Dendritic cell treated with granulocyte-macrophage colony-stimulating factor and Interleukin-4, amounts not matched to agents 40 ng/mL and 50 ng/mL, for 4 days (primary cell): ENCODE results near the gene TTC7B.

Source experiments
- H3K27ac Mint-ChIP-seq: one replicate; pipeline ENCODE4 v1.8.0; 2022; ENCODE audit warnings: mild to moderate bottlenecking, mixed read lengths
- H3K27me3 Mint-ChIP-seq: one replicate; pipeline ENCODE4 v1.8.0; 2022; ENCODE audit warnings: mild to moderate bottlenecking, mixed read lengths
- H3K36me3 Mint-ChIP-seq: one replicate; pipeline ENCODE4 v1.8.0; 2022; ENCODE audit warnings: low read depth, mixed read lengths
- H3K4me1 Mint-ChIP-seq: one replicate; pipeline ENCODE4 v1.8.0; 2022; ENCODE audit warnings: low read depth, mixed read lengths
- H3K4me3 Mint-ChIP-seq: one replicate; pipeline ENCODE4 v1.8.0; 2022; ENCODE audit warnings: mild to moderate bottlenecking, moderate library complexity, mixed read lengths
- H3K9me3 Mint-ChIP-seq: one replicate; pipeline ENCODE4 v1.8.0; 2022; ENCODE audit warnings: mixed read lengths
- intact Hi-C: fragments of 100-400 bp; cut with micrococcal nuclease; formaldehyde crosslinking; loops from one replicate; pipeline ENCODE4 v1.15.0; 2022

TTC7B gene

GRCh38 chr14:90660865-90661570 is 155.2 kb downstream of the TTC7B start:
- intact Hi-C loops = no loop called here
- H3K4me3 Mint-ChIP-seq = no peak overlapping the region
- peaks cover 8% of the 10 kb centered on the region for H3K27me3 Mint-ChIP-seq
- H3K36me3 Mint-ChIP-seq = peaks cover 18% of the 10 kb centered on the region
- H3K9me3 Mint-ChIP-seq = no peaks in the 10 kb centered on the region
- H3K4me1 Mint-ChIP-seq = peaks cover 39% of the 10 kb centered on the region
- peak overlapping the region; percentile 10 for H3K27ac Mint-ChIP-seq

GRCh38 chr14:90659156-90659555 is 157.1 kb downstream of the TTC7B start:
- Mint-ChIP-seq H3K4me1 (peaks cover 49% of the 10 kb centered on the region), H3K4me3 (peak overlapping the region; percentile 36), H3K36me3 (peaks cover 34% of the 10 kb centered on the region), H3K9me3 (no peaks in the 10 kb centered on the region), H3K27me3 (peaks cover 8% of the 10 kb centered on the region), H3K27ac (peak overlapping the region; percentile 10)
- intact Hi-C loops = no loop called here

GRCh38 chr14:90658541-90658967 is 157.7 kb downstream of the TTC7B start:
- peaks cover 49% of the 10 kb centered on the region for H3K4me1 Mint-ChIP-seq
- H3K27ac Mint-ChIP-seq = peak overlapping the region; percentile 10
- H3K4me3 Mint-ChIP-seq = peak overlapping the region; percentile 36

GRCh38 chr14:90656973-90657372 is 159.3 kb downstream of the TTC7B start:
- peaks cover 6% of the 10 kb centered on the region for H3K27me3 Mint-ChIP-seq
- intact Hi-C loops = no loop called here

More at GRCh38 chr14:90658541-90658967, 157.7 kb downstream of the TTC7B start:
- Mint-ChIP-seq H3K36me3 (peaks cover 34% of the 10 kb centered on the region), H3K9me3 (no peaks in the 10 kb centered on the region), H3K27me3 (peaks cover 8% of the 10 kb centered on the region)
- intact Hi-C loops = no loop called here

GRCh38 chr14:90655829-90656228 is 160.4 kb downstream of the TTC7B start:
- H3K27me3 Mint-ChIP-seq = peaks cover 6% of the 10 kb centered on the region
- peaks cover 36% of the 10 kb centered on the region for H3K4me1 Mint-ChIP-seq
- intact Hi-C loops = no loop called here
- no peaks in the 10 kb centered on the region for H3K9me3 Mint-ChIP-seq
- peaks cover 42% of the 10 kb centered on the region for H3K36me3 Mint-ChIP-seq
- H3K27ac Mint-ChIP-seq = no peak overlapping the region
- no peak overlapping the region for H3K4me3 Mint-ChIP-seq

More at GRCh38 chr14:90656973-90657372, 159.3 kb downstream of the TTC7B start:
- Mint-ChIP-seq H3K27ac (no peak overlapping the region), H3K9me3 (no peaks in the 10 kb centered on the region), H3K4me1 (peaks cover 44% of the 10 kb centered on the region), H3K36me3 (peaks cover 42% of the 10 kb centered on the region), H3K4me3 (no peak overlapping the region)

DNA sequence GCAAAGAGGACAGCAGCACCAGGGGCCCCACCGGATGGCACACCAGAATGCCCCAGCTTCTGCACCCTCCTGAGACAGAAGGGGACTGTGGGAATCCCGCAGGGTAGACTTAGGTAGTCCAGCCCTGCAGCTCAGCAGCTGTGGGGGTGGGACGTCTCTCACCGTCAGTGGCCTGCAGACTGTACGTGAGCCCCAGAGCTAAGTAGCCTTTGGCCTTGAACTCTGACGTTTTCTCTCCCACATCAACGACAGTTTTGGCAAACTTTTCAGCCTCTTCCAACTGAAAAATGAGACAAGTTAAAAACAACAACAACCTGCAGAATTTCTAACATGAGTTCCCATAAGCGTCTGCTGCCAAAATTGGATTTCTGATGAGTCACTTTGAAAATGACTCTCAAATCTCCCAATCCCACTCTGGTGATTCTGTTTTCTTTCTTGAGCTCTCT is 161.4 kb downstream of the TTC7B start:
- intact Hi-C loops = no loop called here
- H3K27ac Mint-ChIP-seq = peak overlapping the region; percentile 11
- H3K4me1 Mint-ChIP-seq = peaks cover 28% of the 10 kb centered on the region
- H3K36me3 Mint-ChIP-seq = peaks cover 41% of the 10 kb centered on the region
- H3K9me3 Mint-ChIP-seq = no peaks in the 10 kb centered on the region
- H3K27me3 Mint-ChIP-seq = peaks cover 4% of the 10 kb centered on the region
- no peak overlapping the region for H3K4me3 Mint-ChIP-seq

GRCh38 chr14:90652626-90653025 is 163.6 kb downstream of the TTC7B start:
- H3K36me3 Mint-ChIP-seq = peaks cover 37% of the 10 kb centered on the region
- no peak overlapping the region for H3K4me3 Mint-ChIP-seq
- intact Hi-C loops = no loop called here

DNA sequence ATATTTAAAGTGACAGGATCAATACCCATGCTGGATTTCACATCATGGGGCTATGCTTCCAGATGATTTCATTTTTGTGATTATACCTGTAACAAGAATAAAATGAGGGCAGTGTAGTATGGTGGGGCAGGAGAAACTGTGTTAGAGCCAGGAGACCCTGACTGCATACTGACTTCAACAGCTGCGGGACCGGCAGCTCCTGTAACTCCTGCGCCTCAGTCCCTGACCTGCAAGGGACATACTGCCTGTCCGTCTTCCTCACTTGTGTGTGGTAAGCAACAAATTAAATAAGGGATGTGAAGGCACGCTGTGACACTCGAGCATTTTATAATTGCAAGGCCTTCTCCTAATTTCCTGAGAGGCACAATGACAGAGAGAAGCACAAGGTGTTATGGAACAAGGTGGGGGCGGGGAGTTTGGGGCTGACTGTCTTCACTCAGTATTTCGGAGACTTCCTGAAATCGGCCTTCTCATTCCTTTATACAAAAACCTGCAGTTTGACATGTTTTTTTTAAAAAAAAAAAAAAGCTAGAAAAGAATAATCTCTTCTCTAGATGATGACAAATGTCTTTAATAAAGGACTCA is 164.2 kb downstream of the TTC7B start:
- Mint-ChIP-seq H3K4me1 (peaks cover 33% of the 10 kb centered on the region), H3K4me3 (no peak overlapping the region), H3K36me3 (peaks cover 36% of the 10 kb centered on the region), H3K27me3 (peaks cover 1% of the 10 kb centered on the region), H3K27ac (no peak overlapping the region), H3K9me3 (no peaks in the 10 kb centered on the region)
- intact Hi-C loops = no loop called here

More at GRCh38 chr14:90652626-90653025, 163.6 kb downstream of the TTC7B start:
- Mint-ChIP-seq H3K27ac (no peak overlapping the region), H3K4me1 (peaks cover 28% of the 10 kb centered on the region), H3K27me3 (peaks cover 1% of the 10 kb centered on the region), H3K9me3 (no peaks in the 10 kb centered on the region)

DNA sequence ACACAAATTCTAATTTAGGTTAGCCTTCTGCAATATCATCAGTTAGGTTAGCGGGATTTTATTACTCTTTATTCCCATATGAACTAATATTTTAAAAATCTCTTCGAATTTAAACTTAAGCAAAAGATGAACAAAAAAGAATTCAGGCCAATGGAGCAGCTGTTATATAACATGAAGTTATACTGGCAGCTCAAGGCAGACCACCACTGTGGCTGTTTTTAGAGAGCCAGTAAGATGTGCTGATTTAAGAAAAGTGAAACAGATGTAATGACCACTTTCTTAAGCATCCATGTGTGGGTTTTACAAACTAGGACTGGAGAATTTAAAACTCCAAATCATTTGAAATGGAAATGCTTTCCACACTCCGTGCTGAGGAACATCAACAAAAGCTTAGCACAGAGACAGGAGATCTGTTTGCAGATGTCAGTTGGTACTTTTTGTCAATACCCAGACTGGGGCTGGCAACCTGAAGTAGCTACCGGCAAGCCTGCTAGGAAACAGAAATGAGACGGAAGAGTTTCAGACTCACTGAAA is 164.9 kb downstream of the TTC7B start:
- peaks cover 36% of the 10 kb centered on the region for H3K36me3 Mint-ChIP-seq
- no peak overlapping the region for H3K27ac Mint-ChIP-seq
- H3K27me3 Mint-ChIP-seq = no peaks in the 10 kb centered on the region
- no peak overlapping the region for H3K4me3 Mint-ChIP-seq
- H3K9me3 Mint-ChIP-seq = no peaks in the 10 kb centered on the region
- peaks cover 40% of the 10 kb centered on the region for H3K4me1 Mint-ChIP-seq
- intact Hi-C loops = no loop called here

DNA sequence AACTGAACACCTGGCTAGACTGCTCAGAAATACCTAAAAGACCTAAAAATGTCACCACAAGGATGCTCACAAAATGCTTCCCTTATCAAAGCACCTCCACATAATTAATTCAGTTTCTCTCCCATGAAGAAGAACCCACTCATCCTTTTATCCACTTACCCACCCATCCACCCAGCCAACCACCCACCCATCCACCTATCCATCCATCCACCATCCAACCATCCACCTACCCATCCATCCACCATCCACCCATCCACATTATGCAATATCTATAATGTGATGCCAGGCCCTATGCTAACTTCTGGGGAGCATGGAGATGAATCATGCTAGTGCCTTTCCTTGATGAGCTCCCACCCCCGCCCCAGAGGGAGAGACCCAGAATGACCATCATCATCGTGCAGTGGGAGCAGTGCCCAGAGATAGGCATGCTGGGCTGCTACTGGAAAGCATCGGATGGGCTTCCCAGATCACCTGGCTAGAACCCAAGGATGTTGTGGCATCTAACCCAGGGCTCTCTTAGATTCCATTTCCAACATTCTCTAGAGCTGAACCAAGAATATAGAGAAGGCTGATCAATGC is 166.6 kb downstream of the TTC7B start:
- H3K27me3 Mint-ChIP-seq = no peaks in the 10 kb centered on the region
- peaks cover 44% of the 10 kb centered on the region for H3K4me1 Mint-ChIP-seq
- no peak overlapping the region for H3K27ac Mint-ChIP-seq
- H3K36me3 Mint-ChIP-seq = peaks cover 26% of the 10 kb centered on the region
- intact Hi-C loops = no loop called here
- H3K4me3 Mint-ChIP-seq = no peak overlapping the region
- H3K9me3 Mint-ChIP-seq = no peaks in the 10 kb centered on the region

DNA sequence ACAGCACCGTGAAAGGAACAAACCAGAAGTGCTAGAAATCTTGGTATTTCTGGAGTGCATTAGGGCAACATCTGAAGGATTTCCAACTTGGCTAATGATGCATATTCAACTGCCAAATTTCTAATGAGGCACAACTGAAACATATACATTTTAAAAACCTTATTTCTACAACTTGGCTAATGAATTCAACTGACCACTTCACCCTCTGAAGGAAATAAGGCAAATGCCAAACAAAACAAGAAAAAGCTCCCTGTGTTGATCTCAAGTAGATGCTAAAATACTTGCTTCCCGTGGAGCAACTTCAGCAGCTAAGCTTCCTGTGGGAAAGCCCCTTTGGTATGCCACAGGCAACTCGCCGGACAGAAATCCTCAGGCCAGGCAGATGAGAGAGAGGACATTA is 167.1 kb downstream of the TTC7B start:
- Mint-ChIP-seq H3K4me1 (peaks cover 49% of the 10 kb centered on the region), H3K9me3 (no peaks in the 10 kb centered on the region)

DNA sequence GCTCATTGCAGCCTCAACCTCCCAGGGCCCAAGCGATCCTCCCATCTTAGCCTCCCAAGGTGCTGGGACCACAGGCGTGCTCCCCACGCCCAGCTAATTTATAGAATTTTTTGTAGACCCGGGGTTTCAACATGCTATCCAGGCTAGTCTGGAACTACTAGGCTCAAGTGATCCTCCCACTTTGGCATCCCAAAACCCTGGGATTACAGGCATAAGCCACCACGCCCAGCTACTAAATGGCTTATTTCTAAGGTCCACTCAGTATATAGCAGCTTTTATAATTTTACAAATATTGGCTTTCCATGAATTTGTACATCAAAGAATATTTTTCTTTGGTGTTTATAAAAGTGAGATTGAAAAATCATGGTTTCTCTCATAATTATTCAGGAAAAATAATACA is 167.8 kb downstream of the TTC7B start:
- no peaks in the 10 kb centered on the region for H3K27me3 Mint-ChIP-seq
- H3K27ac Mint-ChIP-seq = no peak overlapping the region
- no peaks in the 10 kb centered on the region for H3K9me3 Mint-ChIP-seq
- H3K4me3 Mint-ChIP-seq = no peak overlapping the region
- intact Hi-C loops = no loop called here
- H3K4me1 Mint-ChIP-seq = peaks cover 54% of the 10 kb centered on the region
- peaks cover 32% of the 10 kb centered on the region for H3K36me3 Mint-ChIP-seq

More for the DNA sequence above, 167.1 kb downstream of the TTC7B start:
- H3K36me3 Mint-ChIP-seq = peaks cover 26% of the 10 kb centered on the region
- intact Hi-C loops = no loop called here
- no peak overlapping the region for H3K27ac Mint-ChIP-seq
- no peak overlapping the region for H3K4me3 Mint-ChIP-seq
- H3K27me3 Mint-ChIP-seq = no peaks in the 10 kb centered on the region

GRCh38 chr14:90647473-90648005 is 168.7 kb downstream of the TTC7B start:
- Mint-ChIP-seq H3K4me1 (peaks cover 55% of the 10 kb centered on the region), H3K27me3 (no peaks in the 10 kb centered on the region), H3K36me3 (peaks cover 34% of the 10 kb centered on the region), H3K4me3 (no peak overlapping the region), H3K9me3 (no peaks in the 10 kb centered on the region), H3K27ac (peak overlapping the region; percentile 8)
- intact Hi-C loops = no loop called here
